ENCODE results near the gene KIAA0825.

- TF ChIP-seq CTCF (IDR thresholded peaks at IDR 0.05; ENCODE audit: control extremely low read depth in 1 of 3, insufficient read depth in 1 of 3, low read depth in 1 of 3, low read length in 3 of 3) = no peak
- no peak for TF ChIP-seq SAP30 (IDR thresholded peaks at IDR 0.05; ENCODE audit: insufficient read depth, insufficient replicate concordance, low read length)
- TF ChIP-seq JUND (IDR thresholded peaks at IDR 0.05; ENCODE audit: low read length) = no peak
- no peak for TF ChIP-seq EP300 (IDR thresholded peaks at IDR 0.05; ENCODE audit: borderline replicate concordance in 1 of 2, low read depth in 2 of 2, low read length in 2 of 2)
- TF ChIP-seq POLR2AphosphoS5 (IDR thresholded peaks at IDR 0.05; ENCODE audit: low read depth, low read length) = no peak
- no peak for TF ChIP-seq TAF1 (IDR thresholded peaks at IDR 0.05; ENCODE audit: low read depth, low read length)
- no peak for TF ChIP-seq TBP (IDR thresholded peaks at IDR 0.05; ENCODE audit: low read depth, low read length)
- no peak for TF ChIP-seq RFX5 (IDR thresholded peaks at IDR 0.05; ENCODE audit: borderline replicate concordance, low read depth, low read length)
- TF ChIP-seq POLR2A (IDR thresholded peaks at IDR 0.05; ENCODE audit: control extremely low read depth in 1 of 2, low read depth in 2 of 2, low read length in 2 of 2) = no peak
- no peak for TF ChIP-seq RAD21 (IDR thresholded peaks at IDR 0.05 in 1 of 2, conservative IDR thresholded peaks at IDR 0.05 in 1 of 2; ENCODE audit: low read depth in 2 of 2, low read length in 2 of 2)
- TF ChIP-seq EZH2 (IDR thresholded peaks at IDR 0.05; ENCODE audit: low read depth, low read length, severe bottlenecking) = no peak
- no peak for TF ChIP-seq TCF12 (IDR thresholded peaks at IDR 0.05; ENCODE audit: low read depth, low read length)
- no peak for TF ChIP-seq GABPA (IDR thresholded peaks at IDR 0.05; ENCODE audit: borderline replicate concordance, insufficient read depth, low read length)
- TF ChIP-seq CHD2 (IDR thresholded peaks at IDR 0.05; ENCODE audit: low read length) = no peak
Measured at GRCh38 chr5:94621763-94622162, 3.4 kb upstream of the KIAA0825 start.
